ENCODE data around the gene HYAL1. TPM values are rescaled to one million over a fixed set of nuclear protein-coding genes. Genes with fewer than 3 reads are reported as not detected.
A peak's percentile ranks its signal among the peaks of the same experiment; 100 is the strongest.

HYAL1 gene
- polyA plus RNA-seq, 2 of the 4 experiments (the other 2 are of a cell fraction): 0.62 to 1.1 TPM

DNA sequence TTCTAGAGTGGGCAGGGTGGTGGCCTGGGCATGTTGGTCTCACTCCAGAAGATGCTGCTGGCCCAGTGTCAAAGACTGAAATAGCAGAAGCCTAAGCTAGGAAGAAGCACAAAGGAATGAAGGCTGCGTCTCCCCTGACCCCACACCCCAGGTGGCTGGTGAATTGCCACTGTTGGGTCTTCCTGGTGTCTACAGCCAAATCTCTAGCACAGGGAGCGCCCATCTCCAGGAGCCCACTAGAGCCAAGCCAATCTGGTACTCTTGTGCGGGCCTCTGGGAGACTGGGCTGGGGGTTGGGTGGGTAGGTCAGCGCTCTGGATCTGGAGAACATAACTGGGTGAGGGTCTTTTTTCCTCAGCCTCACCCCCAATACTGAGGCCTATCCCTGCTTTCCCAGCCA is 23.8 kb upstream of the HYAL1 start:
- POLR2A ChIA-PET: interaction anchor here (2.1 kb wide), 1 partner anchor 10 kb away, joined by 27 read pairs; no protein-coding TSS in a partner anchor
- WGBS (ENCODE audit: missing lambda C conversion rate): 50% methylated on average over 3 of the region's 4 CpGs
- TF ChIP-seq, protein P1, sequence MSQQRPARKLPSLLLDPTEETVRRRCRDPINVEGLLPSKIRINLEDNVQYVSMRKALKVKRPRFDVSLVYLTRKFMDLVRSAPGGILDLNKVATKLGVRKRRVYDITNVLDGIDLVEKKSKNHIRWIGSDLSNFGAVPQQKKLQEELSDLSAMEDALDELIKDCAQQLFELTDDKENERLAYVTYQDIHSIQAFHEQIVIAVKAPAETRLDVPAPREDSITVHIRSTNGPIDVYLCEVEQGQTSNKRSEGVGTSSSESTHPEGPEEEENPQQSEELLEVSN (IDR thresholded peaks at IDR 0.05; ENCODE audit: borderline replicate concordance, low read depth): no peak
- TF ChIP-seq ZFP36 (IDR thresholded peaks at IDR 0.05; ENCODE audit: borderline replicate concordance, partially characterized antibody): no peak
- Histone ChIP-seq H3K9me3 (no peaks in the 10 kb centered on the region), H3K4me1 (peaks cover 17% of the 10 kb centered on the region), H3K27ac (peak overlapping the region; percentile 77 to 98), H3K4me2 (peak overlapping the region; percentile 86), H3K4me3 (peak overlapping the region; percentile 71)
- FAIRE-seq (no peak), DNase-seq (ENCODE audit: low read depth in 1 of 2, low spot score in 1 of 2) (no peak), ATAC-seq (no peak)
- CTCF ChIA-PET: interaction anchor here (1.3 to 1.9 kb wide), 4 partner anchors 9 to 133 kb away, joined by 3 to 8 read pairs (median 4); no protein-coding TSS in a partner anchor

DNA sequence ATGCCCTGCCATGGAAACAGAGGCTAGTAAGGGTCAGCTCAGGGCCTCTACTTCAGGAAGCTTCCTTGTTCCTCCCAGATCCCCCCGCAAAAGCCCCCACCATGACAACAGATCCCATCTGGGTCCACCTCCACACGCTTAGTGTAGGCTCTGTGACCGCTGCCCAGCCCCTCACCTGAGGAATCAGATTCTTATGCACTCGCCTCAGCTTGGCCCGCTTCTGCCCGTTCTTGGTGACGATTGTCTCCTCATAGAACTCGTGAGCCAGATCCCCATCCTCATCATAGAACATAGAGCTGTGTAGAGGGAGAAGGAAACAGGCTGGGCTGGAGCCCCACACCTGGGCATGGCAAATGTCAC is 22.8 kb upstream of the HYAL1 start:
- no peak for ATAC-seq
- CTCF ChIA-PET: interaction anchor here (1.2 kb wide), 1 partner anchor 27 kb away, joined by 3 read pairs; the partner anchor contains the start of genes HYAL3 and NAA80
- 95% methylated on average over 8 of the region's 8 CpGs for WGBS (ENCODE audit: missing lambda C conversion rate)
- H3K4me1 ChIP-seq: peaks cover 21% of the 10 kb centered on the region
- POLR2A ChIA-PET: no interaction called here
- no peak overlapping the region for H3K27ac ChIP-seq
- no peak overlapping the region for H3K4me3 ChIP-seq
- no peak for FAIRE-seq
- H3K4me2 ChIP-seq: no peak overlapping the region
- no peak for DNase-seq (ENCODE audit: low read depth in 1 of 2, low spot score in 1 of 2)
- H3K9me3 ChIP-seq: no peaks in the 10 kb centered on the region
- TF ChIP-seq CHD2 (IDR thresholded peaks at IDR 0.05; ENCODE audit: low read length, partially characterized antibody) (no peak), FOSB (CRISPR knock-in tag; IDR thresholded peaks at IDR 0.05) (no peak), JUN (IDR thresholded peaks at IDR 0.05) (no peak), MAFK (IDR thresholded peaks at IDR 0.05; ENCODE audit: partially characterized antibody) (no peak), POLR2AphosphoS2 (conservative IDR thresholded peaks at IDR 0.05; ENCODE audit: low read length) (no peak), SMC3 (IDR thresholded peaks at IDR 0.05) (no peak), EHMT2 (IDR thresholded peaks at IDR 0.05; ENCODE audit: low read depth) (no peak), HOXA7 (CRISPR knock-in tag; IDR thresholded peaks at IDR 0.05) (no peak), RAD21 (conservative IDR thresholded peaks at IDR 0.05 in 1 of 2, IDR thresholded peaks at IDR 0.05 in 1 of 2) (no peak), CBX8 (IDR thresholded peaks at IDR 0.05) (no peak), POLR2A (IDR thresholded peaks at IDR 0.05; ENCODE audit: low read length) (no peak), HOXB13 (CRISPR knock-in tag; IDR thresholded peaks at IDR 0.05; ENCODE audit: low read depth) (no peak), ESRRA (IDR thresholded peaks at IDR 0.05; ENCODE audit: borderline replicate concordance, low read length) (no peak)
- TF ChIP-seq, protein P2, sequence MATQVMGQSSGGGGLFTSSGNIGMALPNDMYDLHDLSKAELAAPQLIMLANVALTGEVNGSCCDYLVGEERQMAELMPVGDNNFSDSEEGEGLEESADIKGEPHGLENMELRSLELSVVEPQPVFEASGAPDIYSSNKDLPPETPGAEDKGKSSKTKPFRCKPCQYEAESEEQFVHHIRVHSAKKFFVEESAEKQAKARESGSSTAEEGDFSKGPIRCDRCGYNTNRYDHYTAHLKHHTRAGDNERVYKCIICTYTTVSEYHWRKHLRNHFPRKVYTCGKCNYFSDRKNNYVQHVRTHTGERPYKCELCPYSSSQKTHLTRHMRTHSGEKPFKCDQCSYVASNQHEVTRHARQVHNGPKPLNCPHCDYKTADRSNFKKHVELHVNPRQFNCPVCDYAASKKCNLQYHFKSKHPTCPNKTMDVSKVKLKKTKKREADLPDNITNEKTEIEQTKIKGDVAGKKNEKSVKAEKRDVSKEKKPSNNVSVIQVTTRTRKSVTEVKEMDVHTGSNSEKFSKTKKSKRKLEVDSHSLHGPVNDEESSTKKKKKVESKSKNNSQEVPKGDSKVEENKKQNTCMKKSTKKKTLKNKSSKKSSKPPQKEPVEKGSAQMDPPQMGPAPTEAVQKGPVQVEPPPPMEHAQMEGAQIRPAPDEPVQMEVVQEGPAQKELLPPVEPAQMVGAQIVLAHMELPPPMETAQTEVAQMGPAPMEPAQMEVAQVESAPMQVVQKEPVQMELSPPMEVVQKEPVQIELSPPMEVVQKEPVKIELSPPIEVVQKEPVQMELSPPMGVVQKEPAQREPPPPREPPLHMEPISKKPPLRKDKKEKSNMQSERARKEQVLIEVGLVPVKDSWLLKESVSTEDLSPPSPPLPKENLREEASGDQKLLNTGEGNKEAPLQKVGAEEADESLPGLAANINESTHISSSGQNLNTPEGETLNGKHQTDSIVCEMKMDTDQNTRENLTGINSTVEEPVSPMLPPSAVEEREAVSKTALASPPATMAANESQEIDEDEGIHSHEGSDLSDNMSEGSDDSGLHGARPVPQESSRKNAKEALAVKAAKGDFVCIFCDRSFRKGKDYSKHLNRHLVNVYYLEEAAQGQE (IDR thresholded peaks at IDR 0.05): no peak
- TF ChIP-seq, protein P3, sequence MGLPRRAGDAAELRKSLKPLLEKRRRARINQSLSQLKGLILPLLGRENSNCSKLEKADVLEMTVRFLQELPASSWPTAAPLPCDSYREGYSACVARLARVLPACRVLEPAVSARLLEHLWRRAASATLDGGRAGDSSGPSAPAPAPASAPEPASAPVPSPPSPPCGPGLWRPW (IDR thresholded peaks at IDR 0.05): no peak
- TF ChIP-seq, protein P4, sequence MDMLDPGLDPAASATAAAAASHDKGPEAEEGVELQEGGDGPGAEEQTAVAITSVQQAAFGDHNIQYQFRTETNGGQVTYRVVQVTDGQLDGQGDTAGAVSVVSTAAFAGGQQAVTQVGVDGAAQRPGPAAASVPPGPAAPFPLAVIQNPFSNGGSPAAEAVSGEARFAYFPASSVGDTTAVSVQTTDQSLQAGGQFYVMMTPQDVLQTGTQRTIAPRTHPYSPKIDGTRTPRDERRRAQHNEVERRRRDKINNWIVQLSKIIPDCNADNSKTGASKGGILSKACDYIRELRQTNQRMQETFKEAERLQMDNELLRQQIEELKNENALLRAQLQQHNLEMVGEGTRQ (IDR thresholded peaks at IDR 0.05): no peak
- TF ChIP-seq, protein P5, sequence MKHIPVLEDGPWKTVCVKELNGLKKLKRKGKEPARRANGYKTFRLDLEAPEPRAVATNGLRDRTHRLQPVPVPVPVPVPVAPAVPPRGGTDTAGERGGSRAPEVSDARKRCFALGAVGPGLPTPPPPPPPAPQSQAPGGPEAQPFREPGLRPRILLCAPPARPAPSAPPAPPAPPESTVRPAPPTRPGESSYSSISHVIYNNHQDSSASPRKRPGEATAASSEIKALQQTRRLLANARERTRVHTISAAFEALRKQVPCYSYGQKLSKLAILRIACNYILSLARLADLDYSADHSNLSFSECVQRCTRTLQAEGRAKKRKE (CRISPR knock-in tag; IDR thresholded peaks at IDR 0.05; ENCODE audit: low read depth): no peak
- TF ChIP-seq, protein P6, sequence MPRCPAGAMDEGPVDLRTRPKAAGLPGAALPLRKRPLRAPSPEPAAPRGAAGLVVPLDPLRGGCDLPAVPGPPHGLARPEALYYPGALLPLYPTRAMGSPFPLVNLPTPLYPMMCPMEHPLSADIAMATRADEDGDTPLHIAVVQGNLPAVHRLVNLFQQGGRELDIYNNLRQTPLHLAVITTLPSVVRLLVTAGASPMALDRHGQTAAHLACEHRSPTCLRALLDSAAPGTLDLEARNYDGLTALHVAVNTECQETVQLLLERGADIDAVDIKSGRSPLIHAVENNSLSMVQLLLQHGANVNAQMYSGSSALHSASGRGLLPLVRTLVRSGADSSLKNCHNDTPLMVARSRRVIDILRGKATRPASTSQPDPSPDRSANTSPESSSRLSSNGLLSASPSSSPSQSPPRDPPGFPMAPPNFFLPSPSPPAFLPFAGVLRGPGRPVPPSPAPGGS (IDR thresholded peaks at IDR 0.05): no peak
- TF ChIP-seq, protein P7, sequence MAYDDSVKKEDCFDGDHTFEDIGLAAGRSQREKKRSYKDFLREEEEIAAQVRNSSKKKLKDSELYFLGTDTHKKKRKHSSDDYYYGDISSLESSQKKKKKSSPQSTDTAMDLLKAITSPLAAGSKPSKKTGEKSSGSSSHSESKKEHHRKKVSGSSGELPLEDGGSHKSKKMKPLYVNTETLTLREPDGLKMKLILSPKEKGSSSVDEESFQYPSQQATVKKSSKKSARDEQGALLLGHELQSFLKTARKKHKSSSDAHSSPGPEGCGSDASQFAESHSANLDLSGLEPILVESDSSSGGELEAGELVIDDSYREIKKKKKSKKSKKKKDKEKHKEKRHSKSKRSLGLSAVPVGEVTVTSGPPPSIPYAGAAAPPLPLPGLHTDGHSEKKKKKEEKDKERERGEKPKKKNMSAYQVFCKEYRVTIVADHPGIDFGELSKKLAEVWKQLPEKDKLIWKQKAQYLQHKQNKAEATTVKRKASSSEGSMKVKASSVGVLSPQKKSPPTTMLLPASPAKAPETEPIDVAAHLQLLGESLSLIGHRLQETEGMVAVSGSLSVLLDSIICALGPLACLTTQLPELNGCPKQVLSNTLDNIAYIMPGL (CRISPR knock-in tag; IDR thresholded peaks at IDR 0.05; ENCODE audit: borderline replicate concordance): no peak
